GM23338 (cell line): Measurements from ENCODE around the gene USP32. TPM values are rescaled to one million over a fixed set of nuclear protein-coding genes. Genes with fewer than 3 reads are reported as not detected.

Experiments
- ATAC-seq: fragments of 200-7000 bp; cut with Tn5 transposase; 3 replicates; pipeline ENCODE4 v1.9.1; 2020
- DNase-seq: peaks from one replicate; pipeline ENCODE4 v3.0.0-alpha.2; 2015; ENCODE audit warnings: low spot score
- H2AFZ ChIP-seq: fragments of 200-600 bp; sonication (generic); 2 replicates; pipeline ENCODE4 v1.8.0; 2016; ENCODE audit warnings: antibody characterized with exemption, mild to moderate bottlenecking, moderate library complexity
- H3F3A ChIP-seq: fragments of 200-600 bp; sonication (generic); replicated peaks from 2 replicates; pipeline ENCODE4 v1.8.0; 2017; ENCODE audit warnings: antibody characterized with exemption, mixed run types, low read depth
- H3K27ac ChIP-seq: fragments of 200-600 bp; sonication (generic); 2 replicates; pipeline ENCODE4 v1.6.1; 2016; ENCODE audit warnings: low read depth
- H3K27me3 ChIP-seq: fragments of 200-600 bp; sonication (generic); 2 replicates; pipeline ENCODE4 v1.8.0; 2016; ENCODE audit warnings: mild to moderate bottlenecking, mixed run types, moderate library complexity; ENCODE audit not compliant: insufficient read depth
- H3K36me3 ChIP-seq: fragments of 200-600 bp; sonication (generic); 2 replicates; pipeline ENCODE4 v1.8.0; 2016; ENCODE audit warnings: mild to moderate bottlenecking; ENCODE audit not compliant: insufficient read depth
- H3K4me1 ChIP-seq: fragments of 200-600 bp; sonication (generic); 2 replicates; pipeline ENCODE4 v1.8.0; 2016; ENCODE audit warnings: mild to moderate bottlenecking, moderate library complexity; ENCODE audit not compliant: insufficient read depth
- H3K4me2 ChIP-seq: fragments of 200-600 bp; sonication (generic); 2 replicates; pipeline ENCODE4 v1.7.1; 2017; ENCODE audit warnings: mixed run types
- H3K4me3 ChIP-seq: fragments of 200-600 bp; sonication (generic); 2 replicates; pipeline ENCODE4 v1.6.1; 2016; ENCODE audit warnings: mixed run types
- H3K79me2 ChIP-seq: fragments of 200-600 bp; sonication (generic); replicated peaks from 2 replicates; pipeline ENCODE4 v1.8.0; 2017; ENCODE audit warnings: mild to moderate bottlenecking; ENCODE audit not compliant: insufficient read depth
- H3K9me2 ChIP-seq: fragments of 200-600 bp; sonication (generic); 2 replicates; pipeline ENCODE4 v1.8.0; 2017; ENCODE audit not compliant: insufficient read depth
- H4K20me1 ChIP-seq: fragments of 200-600 bp; sonication (generic); replicated peaks from 2 replicates; pipeline ENCODE4 v1.8.0; 2017; ENCODE audit warnings: mild to moderate bottlenecking; ENCODE audit not compliant: insufficient read depth
- H3K27ac Mint-ChIP-seq: 2 replicates; pipeline ENCODE4 v1.8.0; 2020; ENCODE audit warnings: inconsistent platforms, mild to moderate bottlenecking, moderate library complexity, mixed read lengths
- H3K27me3 Mint-ChIP-seq: 3 replicates; pipeline ENCODE4 v1.8.0; 2022; ENCODE audit warnings: low read depth, mild to moderate bottlenecking, moderate library complexity, mixed read lengths, inconsistent platforms; ENCODE audit not compliant: insufficient read depth, poor library complexity
- H3K36me3 Mint-ChIP-seq: 3 replicates; pipeline ENCODE4 v1.8.0; 2021; ENCODE audit warnings: low read depth, mild to moderate bottlenecking, inconsistent platforms, moderate library complexity, mixed read lengths
- H3K4me1 Mint-ChIP-seq: 3 replicates; pipeline ENCODE4 v1.8.0; 2020; ENCODE audit warnings: mild to moderate bottlenecking, inconsistent platforms, mixed read lengths
- H3K4me3 Mint-ChIP-seq: 3 replicates; pipeline ENCODE4 v1.8.0; 2021; ENCODE audit warnings: moderate library complexity, mild to moderate bottlenecking, inconsistent platforms, mixed read lengths
- H3K9me3 Mint-ChIP-seq: 3 replicates; pipeline ENCODE4 v1.8.0; 2020; ENCODE audit warnings: moderate library complexity, mild to moderate bottlenecking, inconsistent platforms, mixed read lengths
- CREB1 ChIP-seq: fragments of 250-450 bp; sonication (Bioruptor Pico); IDR thresholded peaks from 2 replicates; pipeline ENCODE4 v1.5.0; 2020; ENCODE audit warnings: low read depth, mild to moderate bottlenecking, moderate library complexity
- CTCF ChIP-seq, 2 experiments: fragments of 200-600 bp in 1 of 2; sonication (generic) in 1 of 2; conservative IDR thresholded peaks; 2 replicates each; pipeline versions ENCODE4 v1.5.1 to v1.6.1; 2016 to 2017; ENCODE audit warnings: antibody characterized with exemption in 2 of 2, low read depth in 2 of 2, mild to moderate bottlenecking in 2 of 2, moderate library complexity in 1 of 2
- ETS1 ChIP-seq: IDR thresholded peaks from 2 replicates; pipeline ENCODE4 v1.6.1; 2016; ENCODE audit warnings: antibody characterized with exemption
- EZH2 ChIP-seq: fragments of 200-600 bp; sonication (generic); IDR thresholded peaks from one replicate; pipeline ENCODE4 v1.8.0; 2017; ENCODE audit warnings: antibody characterized with exemption, mild to moderate bottlenecking, low read depth; ENCODE audit not compliant: unreplicated experiment
- EZH2phosphoT487 ChIP-seq: fragments of 200-600 bp; sonication (generic); IDR thresholded peaks from one replicate; pipeline ENCODE4 v1.8.1; 2018; ENCODE audit warnings: antibody characterized with exemption; ENCODE audit not compliant: unreplicated experiment
- JUNB ChIP-seq: IDR thresholded peaks from one replicate; pipeline ENCODE4 v1.6.1; 2016; ENCODE audit warnings: antibody characterized with exemption; ENCODE audit not compliant: unreplicated experiment
- NANOG ChIP-seq: IDR thresholded peaks from 2 replicates; pipeline ENCODE4 v1.6.1; 2016; ENCODE audit warnings: antibody characterized with exemption, borderline replicate concordance
- POLR2AphosphoS5 ChIP-seq: IDR thresholded peaks from 2 replicates; pipeline ENCODE4 v1.6.1; 2016; ENCODE audit warnings: antibody characterized with exemption, low read depth
- REST ChIP-seq: IDR thresholded peaks from one replicate; pipeline ENCODE4 v1.6.1; 2018; ENCODE audit warnings: antibody characterized with exemption; ENCODE audit not compliant: unreplicated experiment
- STAT1 ChIP-seq: IDR thresholded peaks from one replicate; pipeline ENCODE4 v1.6.1; 2016; ENCODE audit warnings: antibody characterized with exemption; ENCODE audit not compliant: unreplicated experiment
- ZNF114 ChIP-seq: fragments of 250-450 bp; sonication (Bioruptor Pico); IDR thresholded peaks from 2 replicates; pipeline ENCODE4 v1.5.0; 2020; ENCODE audit warnings: mild to moderate bottlenecking, moderate library complexity
- ZNF331 ChIP-seq: fragments of 250-450 bp; sonication (Bioruptor Pico); IDR thresholded peaks from 2 replicates; pipeline ENCODE4 v1.5.0; 2020; ENCODE audit warnings: low read depth, mild to moderate bottlenecking, moderate library complexity
- ZNF462 ChIP-seq: fragments of 250-450 bp; sonication (Bioruptor Pico); IDR thresholded peaks from 2 replicates; pipeline ENCODE4 v1.5.0; 2020; ENCODE audit warnings: mild to moderate bottlenecking, moderate library complexity
- polyA plus RNA-seq: library from polyadenylated mRNA; unstranded; fragments of >200 nt; fragmentation: Nextera tagmentation; extraction: Ambion mirVana; gene quantifications from 2 replicates; pipeline ENCODE4 v1.2.1, GENCODE V29; 2016
- total RNA-seq: library from RNA; depleted of rRNA; stranded (reverse); fragments of >200 nt; shearing (Covaris generic); gene quantifications from 2 replicates; pipeline ENCODE4 v1.2.3, GENCODE V29; 2014

Gene USP32
- total and polyA plus RNA-seq, 2 experiments from 2014 or later: 43.6 to 129 TPM

GRCh38 chr17:60147553-60148223 lies 244.2 kb downstream of the USP32 start:
- H3K4me1 Mint-ChIP-seq: peaks cover 49% of the 10 kb centered on the region
- Histone ChIP-seq H3K36me3 (no peaks in the 10 kb centered on the region), H3K4me2 (no peak overlapping the region), H3K4me3 (no peak overlapping the region), H3K4me1 (peaks cover 44% of the 10 kb centered on the region), H3K27ac (no peak overlapping the region), H3K27me3 (peaks cover 83% of the 10 kb centered on the region), H4K20me1 (no peaks in the 10 kb centered on the region), H3F3A (peaks cover 13% of the 10 kb centered on the region), H2AFZ (no peak overlapping the region), H3K9me2 (no peaks in the 10 kb centered on the region), H3K79me2 (no peaks in the 10 kb centered on the region)
- H3K27me3 Mint-ChIP-seq: peaks cover 52% of the 10 kb centered on the region
- no peaks in the 10 kb centered on the region; the same call in 2 of the 3 replicates for H3K9me3 Mint-ChIP-seq
- no peaks in the 10 kb centered on the region for H3K36me3 Mint-ChIP-seq
- ATAC-seq (no peak), DNase-seq (no peak)
- H3K4me3 Mint-ChIP-seq: no peak overlapping the region
- no peak overlapping the region for H3K27ac Mint-ChIP-seq
- TF ChIP-seq ETS1 (no peak), EZH2phosphoT487 (no peak), REST (no peak), JUNB (no peak), CREB1 (CRISPR knock-in tag) (no peak), ZNF331 (CRISPR knock-in tag) (no peak), ZNF114 (no peak), POLR2AphosphoS5 (no peak), EZH2 (no peak), STAT1 (no peak), CTCF (conservative IDR thresholded peaks at IDR 0.05; ENCODE audit: low read depth in 2 of 2) (no peak), NANOG (no peak), ZNF462 (CRISPR knock-in tag) (no peak)
